CD4-positive, alpha-beta T cell (primary cell): Measurements from ENCODE around the gene KNL1. TPM values are rescaled to one million over a fixed set of nuclear protein-coding genes. Genes with fewer than 3 reads are reported as not detected.
"Not testable (repeated sequence)": the region's sequence is repeated elsewhere in the genome, so short reads cannot be mapped to it uniquely, and the experiment has no call there.

Source experiments
- ATAC-seq: fragments of 200-7000 bp; cut with Tn5 transposase; one replicate; pipeline ENCODE4 v1.10.0; 2022; ENCODE audit warnings: mild to moderate bottlenecking; ENCODE audit not compliant: poor library complexity
- CTCF ChIA-PET: fragments of 350-600 bp; sonication (Branson Sonifier 250); formaldehyde crosslinking; loops from one replicate; lab custom pipeline; 2021; ENCODE audit warnings: antibody characterized with exemption, inconsistent platforms; lab: Charles Lee
- POLR2A ChIA-PET: fragments of 350-600 bp; sonication (Branson Sonifier 250); formaldehyde crosslinking; loops from one replicate; lab custom pipeline; 2021; ENCODE audit warnings: antibody characterized with exemption, inconsistent platforms; lab: Charles Lee
- DNase-seq, 14 experiments: peaks; one replicate each; pipeline ENCODE4 v3.0.0-alpha.2; 2013 to 2020; ENCODE audit warnings: mixed read lengths in 2 of 14
- H3K27ac ChIP-seq, 2 donors: one replicate each; pipeline versions ENCODE4 v1.5.1 to v1.7.0; 2013; ENCODE audit warnings: low read length in 2 of 2, low read depth in 1 of 2, mild to moderate bottlenecking in 1 of 2
- H3K27me3 ChIP-seq, 2 experiments: 1 replicate in 1 of 2; 2 replicates in 1 of 2; pipeline versions ENCODE4 v1.6.1 to v1.7.0; 2013; ENCODE audit warnings: low read length in 2 of 2, control low read depth in 1 of 2, mild to moderate bottlenecking in 1 of 2, moderate library complexity in 1 of 2; ENCODE audit not compliant: insufficient read depth in 2 of 2, control insufficient read depth in 1 of 2
- H3K36me3 ChIP-seq: one replicate; pipeline ENCODE4 v1.6.1; 2013; ENCODE audit warnings: low read length, control low read depth; ENCODE audit not compliant: insufficient read depth
- H3K4me1 ChIP-seq: one replicate; pipeline ENCODE4 v1.6.1; 2013; ENCODE audit warnings: low read length, control low read depth; ENCODE audit not compliant: insufficient read depth
- H3K4me3 ChIP-seq: one replicate; pipeline ENCODE4 v1.5.1; 2013; ENCODE audit warnings: mild to moderate bottlenecking, low read length, moderate library complexity
- H3K9me3 ChIP-seq, 2 experiments: 1 replicate in 1 of 2; 2 replicates in 1 of 2; pipeline versions ENCODE4 v1.6.1 to v1.7.0; 2013; ENCODE audit warnings: low read length in 2 of 2, mild to moderate bottlenecking in 2 of 2, control low read depth in 1 of 2, moderate library complexity in 1 of 2; ENCODE audit not compliant: control insufficient read depth in 1 of 2, insufficient read depth in 1 of 2
- H3K27ac Mint-ChIP-seq: one replicate; pipeline ENCODE4 v1.8.0; 2020; ENCODE audit warnings: mixed read lengths
- H3K27me3 Mint-ChIP-seq: one replicate; pipeline ENCODE4 v1.8.0; 2021; ENCODE audit warnings: mixed read lengths
- H3K36me3 Mint-ChIP-seq: one replicate; pipeline ENCODE4 v1.8.0; 2021; ENCODE audit warnings: low read depth, mixed read lengths
- H3K4me1 Mint-ChIP-seq: one replicate; pipeline ENCODE4 v1.8.0; 2021; ENCODE audit warnings: low read depth, mixed read lengths
- H3K4me3 Mint-ChIP-seq: one replicate; pipeline ENCODE4 v1.8.0; 2020; ENCODE audit warnings: mild to moderate bottlenecking, mixed read lengths
- H3K9me3 Mint-ChIP-seq: one replicate; pipeline ENCODE4 v1.8.0; 2020; ENCODE audit warnings: mixed read lengths
- intact Hi-C, 2 experiments: fragments of 100-400 bp; cut with DNase I in 1 of 2; cut with micrococcal nuclease in 1 of 2; formaldehyde crosslinking; loops; one replicate each; pipeline versions ENCODE4 v1.15.1 to v1.9.0; 2023 to 2025; cut with DNase I, micrococcal nuclease
- total RNA-seq, 174 experiments: library from RNA in 2 of 174; stranded (reverse) in 2 of 174; gene quantifications; one replicate each; pipeline ENCODE4 v1.2.3 and lab custom pipeline; 2021 to 2026
- TF ChIP-seq, protein P1 (sequence below): fragments of 200-600 bp; IDR thresholded peaks from one replicate; pipeline ENCODE4 v1.8.0; 2022; ENCODE audit warnings: antibody characterized with exemption, mild to moderate bottlenecking

The KNL1 gene
- total RNA-seq, 2 experiments from 2014 or later = 0.59 to 0.69 TPM

DNA sequence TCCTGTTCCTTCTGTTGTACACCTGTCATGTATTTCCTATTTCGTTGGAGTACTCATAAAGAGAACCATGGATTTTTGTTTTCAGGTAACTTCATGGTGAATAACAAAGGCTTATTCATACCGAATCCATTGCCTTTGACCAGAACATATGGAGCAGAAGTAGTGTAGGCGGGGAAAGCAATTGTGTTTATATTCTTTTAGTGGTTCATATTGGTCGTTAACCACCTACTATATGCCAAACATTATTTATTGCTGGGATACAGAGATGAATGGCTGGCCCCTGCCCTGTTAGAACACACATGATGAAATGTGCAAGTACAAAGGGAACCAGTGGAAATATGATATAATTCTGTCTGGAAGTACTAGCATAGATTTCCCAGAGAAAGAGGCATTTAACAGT is 15.2 kb upstream of the KNL1 start:
- H3K36me3 ChIP-seq = peaks cover 5% of the 10 kb centered on the region
- Mint-ChIP-seq H3K4me3 (no peak overlapping the region), H3K9me3 (no peaks in the 10 kb centered on the region), H3K4me1 (peaks cover 15% of the 10 kb centered on the region), H3K27ac (no peak overlapping the region), H3K36me3 (peaks cover 25% of the 10 kb centered on the region), H3K27me3 (no peaks in the 10 kb centered on the region)
- ATAC-seq (no peak), DNase-seq (no peak)
- ChIA-PET CTCF (interaction anchor here (2.5 kb wide), 1 partner anchor 11 kb away, joined by 6 read pairs; no protein-coding TSS in a partner anchor), POLR2A (no interaction called here)
- no peaks in the 10 kb centered on the region for H3K27me3 ChIP-seq
- no peaks in the 10 kb centered on the region for H3K9me3 ChIP-seq
- H3K4me3 ChIP-seq = no peak overlapping the region
- intact Hi-C loops = no loop called here
- H3K27ac ChIP-seq = no peak overlapping the region
- TF ChIP-seq, protein P1, sequence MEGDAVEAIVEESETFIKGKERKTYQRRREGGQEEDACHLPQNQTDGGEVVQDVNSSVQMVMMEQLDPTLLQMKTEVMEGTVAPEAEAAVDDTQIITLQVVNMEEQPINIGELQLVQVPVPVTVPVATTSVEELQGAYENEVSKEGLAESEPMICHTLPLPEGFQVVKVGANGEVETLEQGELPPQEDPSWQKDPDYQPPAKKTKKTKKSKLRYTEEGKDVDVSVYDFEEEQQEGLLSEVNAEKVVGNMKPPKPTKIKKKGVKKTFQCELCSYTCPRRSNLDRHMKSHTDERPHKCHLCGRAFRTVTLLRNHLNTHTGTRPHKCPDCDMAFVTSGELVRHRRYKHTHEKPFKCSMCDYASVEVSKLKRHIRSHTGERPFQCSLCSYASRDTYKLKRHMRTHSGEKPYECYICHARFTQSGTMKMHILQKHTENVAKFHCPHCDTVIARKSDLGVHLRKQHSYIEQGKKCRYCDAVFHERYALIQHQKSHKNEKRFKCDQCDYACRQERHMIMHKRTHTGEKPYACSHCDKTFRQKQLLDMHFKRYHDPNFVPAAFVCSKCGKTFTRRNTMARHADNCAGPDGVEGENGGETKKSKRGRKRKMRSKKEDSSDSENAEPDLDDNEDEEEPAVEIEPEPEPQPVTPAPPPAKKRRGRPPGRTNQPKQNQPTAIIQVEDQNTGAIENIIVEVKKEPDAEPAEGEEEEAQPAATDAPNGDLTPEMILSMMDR = no peak
- H3K4me1 ChIP-seq = no peaks in the 10 kb centered on the region

DNA sequence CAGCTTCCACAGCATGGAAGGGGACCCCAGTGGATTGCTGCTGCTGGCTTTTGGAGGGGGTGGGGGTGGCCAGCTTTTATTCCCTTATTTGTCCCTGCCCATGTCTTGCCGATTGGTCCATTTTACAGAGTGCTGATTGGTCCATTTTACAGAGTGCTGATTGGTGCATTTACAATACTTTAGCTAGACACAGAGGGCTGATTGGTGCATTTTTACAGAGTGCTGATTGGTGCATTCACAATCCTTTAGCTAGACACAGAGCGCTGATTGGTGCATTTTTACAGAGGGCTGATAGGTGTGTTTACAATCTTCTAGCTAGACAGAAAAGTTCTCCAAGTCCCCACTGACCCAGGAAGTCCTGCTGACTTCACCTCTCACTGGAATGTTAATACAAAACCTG is 12.3 kb upstream of the KNL1 start:
- H3K27ac Mint-ChIP-seq, intact Hi-C loops, DNase-seq, H3K27me3 ChIP-seq, H3K4me1 Mint-ChIP-seq, H3K9me3 ChIP-seq, H3K27ac ChIP-seq, H3K36me3 ChIP-seq, H3K27me3 Mint-ChIP-seq, H3K36me3 Mint-ChIP-seq, CTCF ChIA-PET, H3K9me3 Mint-ChIP-seq, ATAC-seq, H3K4me3 Mint-ChIP-seq, H3K4me3 ChIP-seq, H3K4me1 ChIP-seq: not testable (repeated sequence)
- POLR2A ChIA-PET = interaction anchor here (1.1 kb wide), 1 partner anchor 13 kb away, joined by 3 read pairs; no protein-coding TSS in a partner anchor

DNA sequence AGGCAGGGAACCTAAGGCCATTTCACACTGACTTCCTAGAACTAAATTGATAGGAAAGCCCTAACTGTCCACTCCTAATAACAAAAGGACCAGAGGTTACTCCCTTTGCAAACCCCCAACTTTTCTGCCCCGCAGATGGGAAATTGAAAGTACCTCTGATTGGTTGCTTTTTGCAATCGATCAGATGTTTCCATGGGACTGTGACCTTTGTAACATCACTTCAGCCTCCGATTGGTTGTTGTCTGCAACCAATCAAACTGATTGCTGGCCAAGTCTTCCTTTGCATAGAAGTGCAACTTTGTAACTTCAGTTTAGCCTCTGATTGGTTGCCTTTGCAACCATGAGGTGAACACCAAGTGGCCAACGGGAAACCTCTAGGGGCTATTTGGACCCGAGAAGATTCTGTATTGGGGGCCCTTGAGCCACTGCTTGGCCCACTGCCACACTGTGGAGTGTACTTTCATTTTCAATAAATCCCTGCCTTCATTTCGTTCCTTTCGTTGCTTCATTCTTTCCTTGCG is 11.3 kb upstream of the KNL1 start:
- TF ChIP-seq, protein P1 = no peak

DNA sequence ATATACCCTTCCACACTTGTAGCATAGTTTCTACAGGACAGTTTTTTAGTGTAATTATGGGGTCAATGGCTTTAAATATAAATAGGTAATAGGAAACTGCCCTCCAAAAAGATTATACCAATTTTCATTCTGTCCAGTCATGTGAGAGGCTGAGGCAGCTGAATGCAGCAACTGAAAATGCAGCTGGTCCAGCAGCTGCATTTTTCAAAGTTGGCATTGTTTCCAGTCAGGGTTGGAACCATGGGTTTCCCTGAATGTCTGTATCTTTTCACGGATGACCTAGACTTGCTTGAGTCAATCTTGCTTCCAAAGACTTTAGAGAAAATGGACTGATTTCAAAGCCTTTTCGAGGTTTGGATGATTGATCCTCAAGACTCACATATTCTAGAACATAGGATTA is 9.9 kb upstream of the KNL1 start:
- H3K36me3 Mint-ChIP-seq = no peaks in the 10 kb centered on the region
- CTCF ChIA-PET = no interaction called here
- intact Hi-C loops = no loop called here
- H3K9me3 Mint-ChIP-seq = no peaks in the 10 kb centered on the region
- H3K4me1 Mint-ChIP-seq = peaks cover 5% of the 10 kb centered on the region
- H3K9me3 ChIP-seq = no peaks in the 10 kb centered on the region
- no peaks in the 10 kb centered on the region for H3K4me1 ChIP-seq
- POLR2A ChIA-PET = interaction anchor here (0.7 kb wide), 1 partner anchor 485 kb away, joined by 3 read pairs; no protein-coding TSS in a partner anchor
- no peaks in the 10 kb centered on the region for H3K36me3 ChIP-seq
- no peaks in the 10 kb centered on the region for H3K27me3 ChIP-seq
- no peak overlapping the region for H3K27ac Mint-ChIP-seq
- DNase-seq (no peak), ATAC-seq (no peak)
- H3K27me3 Mint-ChIP-seq = no peaks in the 10 kb centered on the region
- TF ChIP-seq, protein P1 = no peak
- no peak overlapping the region for H3K4me3 Mint-ChIP-seq
- no peak overlapping the region for H3K27ac ChIP-seq
- no peak overlapping the region for H3K4me3 ChIP-seq

More for the DNA sequence above, 11.3 kb upstream of the KNL1 start:
- peak; percentile 57 for ATAC-seq
- H3K4me3 ChIP-seq = no peak overlapping the region
- CTCF ChIA-PET = no interaction called here
- peak overlapping the region; percentile 62 for H3K4me3 Mint-ChIP-seq
- peaks cover 5% of the 10 kb centered on the region for H3K4me1 Mint-ChIP-seq
- peak in 2 of 14 experiments; percentile 23 to 45 for DNase-seq
- no peak overlapping the region for H3K27ac Mint-ChIP-seq
- no peaks in the 10 kb centered on the region for H3K36me3 ChIP-seq
- intact Hi-C loops = no loop called here
- H3K36me3 Mint-ChIP-seq = no peaks in the 10 kb centered on the region
- no peaks in the 10 kb centered on the region for H3K9me3 Mint-ChIP-seq
- no peaks in the 10 kb centered on the region for H3K27me3 ChIP-seq
- no peaks in the 10 kb centered on the region for H3K9me3 ChIP-seq
- H3K27ac ChIP-seq = no peak overlapping the region
- H3K27me3 Mint-ChIP-seq = no peaks in the 10 kb centered on the region
- POLR2A ChIA-PET = no interaction called here
- no peaks in the 10 kb centered on the region for H3K4me1 ChIP-seq
